Stomach (tissue), 9 donors: Measurements from ENCODE around the gene EOMES. TPM values are rescaled to one million over a fixed set of nuclear protein-coding genes. Genes with fewer than 3 reads are reported as not detected.

Experiments
- DNase-seq, 2 donors: peaks; one replicate each; pipeline versions ENCODE4 v3.0.0 to v3.0.0-alpha.2; 2013 to 2019
- H3K27ac ChIP-seq, 5 donors: fragments of 200-600 bp in 4 of 5; sonication (generic) in 4 of 5; one replicate each; pipeline ENCODE4 v1.5.1; 2013 to 2019; ENCODE audit warnings: mild to moderate bottlenecking in 1 of 5, moderate library complexity in 1 of 5
- H3K27me3 ChIP-seq, 3 donors: fragments of 200-600 bp; sonication (generic); one replicate each; pipeline ENCODE4 v1.5.1; 2017 to 2019; ENCODE audit warnings: mixed run types in 1 of 3
- H3K36me3 ChIP-seq, 4 donors: fragments of 200-600 bp; sonication (generic); 1 replicate in 3 of 4; 2 replicates in 1 of 4; pipeline ENCODE4 v1.5.1; 2016 to 2019
- H3K4me1 ChIP-seq, 4 donors: fragments of 200-600 bp; sonication (generic); one replicate each; pipeline ENCODE4 v1.5.1; 2016 to 2019
- H3K4me3 ChIP-seq, 4 donors: fragments of 200-600 bp; sonication (generic) in 3 of 4; one replicate each; pipeline ENCODE4 v1.5.1; 2016 to 2019; ENCODE audit warnings: mild to moderate bottlenecking in 1 of 4
- H3K9me3 ChIP-seq, 4 donors: fragments of 200-600 bp; sonication (generic); one replicate each; pipeline ENCODE4 v1.5.1; 2016 to 2019
- EP300 ChIP-seq: sonication (generic); formaldehyde crosslinking; IDR thresholded peaks from one replicate; pipeline ENCODE4 v1.6.1; 2017; ENCODE audit warnings: antibody characterized with exemption
- POLR2A ChIP-seq, 4 donors: fragments of 450-650 bp; IDR thresholded peaks; one replicate each; pipeline ENCODE4 v1.6.1; 2016; ENCODE audit warnings: antibody characterized with exemption in 4 of 4, control low read depth in 2 of 4, mild to moderate bottlenecking in 1 of 4, moderate library complexity in 1 of 4
- POLR2AphosphoS5 ChIP-seq, 3 donors: sonication (generic); formaldehyde crosslinking; IDR thresholded peaks; one replicate each; pipeline ENCODE4 v1.6.1; 2016; ENCODE audit warnings: antibody characterized with exemption in 3 of 3
- WGBS, 5 donors: extraction: QIAGEN DNeasy Blood & Tissue Kit in 3 of 5; methylation state at CpG; one replicate each; pipeline versions ENCODE4 v1.1.5 to v1.1.7; 2013 to 2018; 5-methylcytosine and 5-hydroxymethylcytosine counted together
- intact Hi-C: fragments of 100-400 bp; cut with DNase I; formaldehyde crosslinking; loops from one replicate; pipeline ENCODE4 v1.15.1; 2023; ENCODE audit warnings: low total_unique reads
- polyA plus RNA-seq, 3 donors: library from polyadenylated mRNA; stranded (reverse); fragments of 200-250 nt; gene quantifications; one replicate each; pipeline ENCODE4 v1.2.3, GENCODE V29; 2013
- total RNA-seq, 5 donors: library from RNA; depleted of rRNA; stranded (reverse); fragments of >200 nt; gene quantifications; one replicate each; pipeline versions ENCODE4 v1.1.0 to v1.2.3, GENCODE V29; 2014 to 2016
- TF ChIP-seq, protein P1 (sequence below), 7 experiments: fragments of 450-650 bp in 4 of 7; fragments of 200-600 bp in 3 of 7; sonication (generic) in 3 of 7; IDR thresholded peaks; one replicate each; pipeline ENCODE4 v1.5.1; 2016 to 2019; ENCODE audit warnings: antibody characterized with exemption in 7 of 7, control low read depth in 2 of 7, mild to moderate bottlenecking in 1 of 7
- donor health status: healthy with polysubstance abuse.
- donor health status: Bipolar disorder and iron deficiency.
- donor health status: healthy.

EOMES gene
- total and polyA plus RNA-seq, 8 donors, result 0.10 to 0.58 (median 0.34) TPM; not detected in 4

DNA sequence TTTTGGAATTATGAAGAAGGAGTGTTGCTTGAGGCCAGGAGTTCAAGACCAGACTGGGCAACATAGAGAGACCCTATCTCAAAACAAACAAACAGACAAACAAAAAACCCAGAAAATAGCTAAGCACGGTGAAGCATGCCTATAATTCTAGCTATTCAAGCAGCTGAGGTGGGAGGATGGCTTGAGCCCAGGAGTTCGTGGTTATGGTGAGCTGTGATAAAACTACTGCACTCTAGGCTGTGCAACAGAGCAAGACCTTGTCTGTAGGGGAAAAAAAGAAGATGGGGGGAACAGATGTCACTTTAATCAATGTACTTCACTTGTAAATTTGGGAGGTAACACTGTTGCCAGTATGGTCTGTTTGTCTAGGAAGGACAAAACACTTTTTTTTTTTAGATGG lies 18.7 kb upstream of the EOMES start:
- TF ChIP-seq, protein P1, sequence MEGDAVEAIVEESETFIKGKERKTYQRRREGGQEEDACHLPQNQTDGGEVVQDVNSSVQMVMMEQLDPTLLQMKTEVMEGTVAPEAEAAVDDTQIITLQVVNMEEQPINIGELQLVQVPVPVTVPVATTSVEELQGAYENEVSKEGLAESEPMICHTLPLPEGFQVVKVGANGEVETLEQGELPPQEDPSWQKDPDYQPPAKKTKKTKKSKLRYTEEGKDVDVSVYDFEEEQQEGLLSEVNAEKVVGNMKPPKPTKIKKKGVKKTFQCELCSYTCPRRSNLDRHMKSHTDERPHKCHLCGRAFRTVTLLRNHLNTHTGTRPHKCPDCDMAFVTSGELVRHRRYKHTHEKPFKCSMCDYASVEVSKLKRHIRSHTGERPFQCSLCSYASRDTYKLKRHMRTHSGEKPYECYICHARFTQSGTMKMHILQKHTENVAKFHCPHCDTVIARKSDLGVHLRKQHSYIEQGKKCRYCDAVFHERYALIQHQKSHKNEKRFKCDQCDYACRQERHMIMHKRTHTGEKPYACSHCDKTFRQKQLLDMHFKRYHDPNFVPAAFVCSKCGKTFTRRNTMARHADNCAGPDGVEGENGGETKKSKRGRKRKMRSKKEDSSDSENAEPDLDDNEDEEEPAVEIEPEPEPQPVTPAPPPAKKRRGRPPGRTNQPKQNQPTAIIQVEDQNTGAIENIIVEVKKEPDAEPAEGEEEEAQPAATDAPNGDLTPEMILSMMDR (IDR thresholded peaks at IDR 0.05), result no peak
- TF ChIP-seq POLR2AphosphoS5 (IDR thresholded peaks at IDR 0.05) (no peak), EP300 (no peak), POLR2A (IDR thresholded peaks at IDR 0.05) (no peak)
- 53 to 81% (median 65%) methylated on average over 2 of the region's 2 CpGs for WGBS, 5 donors
- Histone ChIP-seq H3K27me3 (no peaks in the 10 kb centered on the region), H3K4me3 (no peak overlapping the region), H3K9me3 (no peaks in the 10 kb centered on the region), H3K27ac (no peak overlapping the region), H3K4me1 (no peaks in the 10 kb centered on the region), H3K36me3 (no peaks in the 10 kb centered on the region)
- intact Hi-C loops, result no loop called here
- DNase-seq, result no peak

DNA sequence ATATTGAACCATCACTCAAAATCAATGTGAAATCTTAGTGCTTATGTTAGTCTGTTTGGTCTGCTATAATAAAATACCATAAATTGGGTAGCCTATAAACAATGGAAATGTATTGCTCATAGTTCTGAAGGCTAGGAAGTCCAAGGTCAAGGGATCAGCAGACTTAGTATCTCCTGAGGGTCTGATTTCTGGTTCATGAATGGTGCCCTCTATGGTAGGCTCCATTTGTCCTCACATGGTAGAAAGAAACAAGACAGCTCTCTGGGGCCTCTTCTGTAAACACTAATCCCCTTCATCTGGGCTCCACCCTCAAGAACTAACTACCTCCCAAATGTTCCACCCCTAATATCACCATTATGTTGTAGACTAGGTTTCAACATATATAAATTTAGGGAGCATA lies 15.0 kb upstream of the EOMES start:
- H3K4me1 ChIP-seq, result no peaks in the 10 kb centered on the region
- H3K9me3 ChIP-seq, result no peaks in the 10 kb centered on the region
- intact Hi-C loops, result no loop called here
- no peak for DNase-seq
- no peak overlapping the region for H3K4me3 ChIP-seq
- TF ChIP-seq, protein P1 (IDR thresholded peaks at IDR 0.05), result no peak
- no peak for TF ChIP-seq EP300
- no peak for TF ChIP-seq POLR2AphosphoS5 (IDR thresholded peaks at IDR 0.05)
- no peak for TF ChIP-seq POLR2A (IDR thresholded peaks at IDR 0.05)
- no peaks in the 10 kb centered on the region for H3K36me3 ChIP-seq
- no peak overlapping the region for H3K27ac ChIP-seq
- H3K27me3 ChIP-seq, result peaks cover 0 to 5% (median 0%) of the 10 kb centered on the region in 3 donors

DNA sequence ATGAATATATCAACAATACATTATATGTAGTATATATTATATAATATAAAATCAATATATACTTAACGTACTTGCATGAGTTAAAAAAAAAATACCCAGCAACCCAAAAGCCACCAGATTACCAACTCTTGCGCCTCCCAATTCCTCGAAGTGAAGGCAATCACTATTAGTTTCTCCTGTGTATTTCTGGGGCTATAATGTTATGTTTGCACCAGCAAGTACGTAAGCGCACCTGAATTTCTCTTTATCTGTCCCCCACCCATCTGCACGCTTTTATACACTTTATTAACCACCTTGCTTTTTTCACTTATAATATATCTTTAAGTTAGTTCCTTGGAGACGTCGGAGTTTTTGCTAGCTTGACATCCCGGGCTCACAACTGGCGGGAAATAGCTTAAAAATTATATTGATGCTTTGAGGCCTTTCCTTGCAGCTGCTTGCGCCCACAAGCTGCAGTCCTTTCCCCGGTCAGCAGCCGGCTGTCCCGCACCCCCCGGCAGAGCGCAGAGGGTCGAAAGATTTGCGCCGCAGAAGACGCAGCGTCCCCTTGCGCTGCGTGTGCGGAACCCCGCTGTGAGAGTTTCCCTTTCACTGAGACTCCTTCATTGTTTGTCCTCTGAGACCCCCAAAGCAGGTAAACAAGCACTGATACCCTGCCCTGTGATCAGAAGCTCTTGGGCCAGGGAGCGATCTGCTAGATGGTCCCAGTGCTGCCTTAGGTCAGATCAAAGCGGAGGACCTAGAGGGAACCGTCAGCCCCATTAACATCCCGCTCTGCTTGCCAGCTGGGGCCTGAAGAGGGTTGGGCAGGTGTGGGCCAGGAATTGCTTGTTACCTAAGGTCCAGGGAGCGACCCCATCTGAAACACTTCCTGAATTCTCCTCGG lies 8.9 kb upstream of the EOMES start:
- WGBS, 5 donors, result 4 to 7% (median 6%) methylated on average over 30 to 31 of the region's 31 CpGs
- peaks cover 33 to 65% (median 59%) of the 10 kb centered on the region in 3 donors for H3K27me3 ChIP-seq
- intact Hi-C loops, result no loop called here
- no peaks in the 10 kb centered on the region for H3K36me3 ChIP-seq
- no peak overlapping the region for H3K4me3 ChIP-seq
- DNase-seq, result no peak
- H3K9me3 ChIP-seq, result no peaks in the 10 kb centered on the region
- H3K27ac ChIP-seq, result no peak overlapping the region
- TF ChIP-seq POLR2AphosphoS5 (IDR thresholded peaks at IDR 0.05) (no peak), POLR2A (IDR thresholded peaks at IDR 0.05) (no peak), EP300 (no peak)
- TF ChIP-seq, protein P1 (IDR thresholded peaks at IDR 0.05), result no peak
- peaks cover 11 to 38% (median 28%) of the 10 kb centered on the region in 4 donors for H3K4me1 ChIP-seq

DNA sequence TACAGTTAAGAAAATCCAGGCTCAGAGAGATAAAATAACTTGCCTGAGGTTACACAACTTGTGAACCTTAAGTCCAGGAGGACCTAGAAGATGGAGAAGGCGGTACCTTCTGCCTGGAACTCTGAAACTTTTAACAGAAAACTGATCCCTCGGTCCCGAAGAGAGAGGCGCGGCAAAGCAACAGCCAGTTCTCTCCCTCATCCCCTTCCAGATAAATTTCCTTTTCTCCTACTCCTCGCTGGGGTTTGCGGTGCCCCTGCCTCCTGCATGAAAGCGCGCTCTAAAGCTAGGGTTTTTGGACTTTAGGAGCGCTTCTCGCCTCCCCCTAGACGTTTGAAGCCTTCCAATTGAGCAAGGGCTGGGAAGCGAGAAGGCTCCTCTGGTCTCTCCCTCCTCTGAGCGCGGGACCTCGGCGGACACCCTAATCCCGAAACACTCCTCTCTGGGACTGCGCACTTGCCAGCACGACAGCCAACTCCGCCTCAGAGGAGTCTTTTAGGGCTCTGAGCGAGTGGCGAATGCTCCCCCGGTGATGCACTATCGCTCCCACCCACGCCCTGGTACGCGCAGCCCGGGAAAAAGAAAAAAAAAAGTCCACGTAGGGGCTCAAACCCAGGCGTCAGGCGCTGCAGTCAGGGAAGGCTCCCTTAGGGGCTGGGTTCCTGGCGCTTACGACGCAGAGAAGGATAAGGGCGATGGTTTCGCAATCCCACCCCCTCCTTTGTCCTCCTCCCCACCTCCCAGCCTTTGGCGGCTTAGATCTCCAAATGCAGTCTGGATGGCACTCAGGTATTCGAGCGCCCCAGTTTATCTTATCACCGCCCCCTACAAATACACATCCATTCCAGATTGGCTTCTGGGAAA lies 7.9 kb upstream of the EOMES start:
- intact Hi-C loops, result no loop called here
- WGBS, 5 donors, result 2 to 4% (median 2%) methylated on average over 36 to 41 of the region's 41 CpGs
- Histone ChIP-seq H3K4me3 (peak overlapping the region in 2 of 4 donors; percentile 25 to 26), H3K27ac (no peak overlapping the region), H3K27me3 (peaks cover 33 to 76% (median 69%) of the 10 kb centered on the region in 3 donors), H3K36me3 (no peaks in the 10 kb centered on the region), H3K9me3 (no peaks in the 10 kb centered on the region), H3K4me1 (peaks cover 11 to 38% (median 28%) of the 10 kb centered on the region in 4 donors)
- DNase-seq, result peak in 1 of 2 donors; percentile 14
- TF ChIP-seq, protein P1 (IDR thresholded peaks at IDR 0.05), result no peak
- TF ChIP-seq POLR2A (IDR thresholded peaks at IDR 0.05) (no peak), POLR2AphosphoS5 (IDR thresholded peaks at IDR 0.05) (no peak), EP300 (no peak)
